HG02642 (cell line): ENCODE data around the gene CXCL14.
"Not testable (repeated sequence)": the region's sequence is repeated elsewhere in the genome, so short reads cannot be mapped to it uniquely, and the experiment has no call there.

ENCODE experiments used
- ATAC-seq: cut with Tn5 transposase; IDR thresholded peaks from one replicate; pipeline ENCODE4 v1.9.1; 2021; ENCODE audit warnings: mild to moderate bottlenecking; ENCODE audit not compliant: unreplicated experiment, poor library complexity

Gene CXCL14

GRCh38 chr5:135546912-135547311 is 31.9 kb downstream of the CXCL14 start:
- ATAC-seq, result no peak

GRCh38 chr5:135546101-135546500 is 32.7 kb downstream of the CXCL14 start:
- no peak for ATAC-seq

DNA sequence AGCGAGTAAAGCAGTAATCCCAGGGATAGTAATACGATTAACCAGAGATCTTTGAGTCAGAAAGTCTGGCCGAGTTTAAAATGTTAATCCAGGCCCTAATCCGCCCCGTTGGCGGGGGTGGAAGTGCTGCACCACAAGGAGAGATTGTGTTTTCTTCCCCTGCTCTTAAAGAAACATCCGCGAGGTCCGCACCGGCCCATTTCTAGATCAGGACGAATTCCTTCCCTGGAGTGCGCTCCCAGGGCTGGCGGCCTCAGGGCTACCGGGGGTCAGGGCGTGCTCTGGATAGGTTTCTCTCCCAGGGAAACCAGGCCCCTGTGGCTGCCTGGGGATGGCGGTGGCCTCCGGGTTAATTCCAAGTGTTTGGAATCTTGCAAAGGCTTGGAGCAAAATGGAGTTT is 33.7 kb downstream of the CXCL14 start:
- no peak for ATAC-seq

GRCh38 chr5:135543485-135544304 is 35.1 kb downstream of the CXCL14 start:
- ATAC-seq, result no peak

DNA sequence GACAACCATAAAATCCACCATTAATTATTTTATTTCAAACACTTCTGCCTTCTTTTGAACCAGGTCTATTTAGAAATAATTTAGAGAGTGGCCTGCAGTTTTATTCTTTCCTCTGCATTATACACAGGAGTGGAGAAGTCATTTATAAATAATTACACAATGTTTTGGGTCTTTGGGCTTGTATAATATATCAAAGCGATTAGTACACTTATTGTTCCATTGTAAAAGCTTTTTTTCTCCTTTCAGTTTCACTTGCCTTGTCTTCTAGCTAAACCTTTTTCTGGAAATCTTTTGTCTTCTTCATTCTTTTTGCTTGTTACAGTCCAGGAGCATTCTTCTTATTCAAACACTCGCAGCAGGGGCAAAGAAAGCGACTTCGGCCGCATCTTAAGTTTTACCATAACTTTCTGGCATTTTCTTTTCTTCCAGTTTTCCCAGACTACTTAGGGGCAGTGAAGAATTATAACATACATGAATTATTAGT is 35.7 kb downstream of the CXCL14 start:
- ATAC-seq, result no peak

- no peak for ATAC-seq
Observed at GRCh38 chr5:135541807-135542502, 36.8 kb downstream of the CXCL14 start.

- no peak for ATAC-seq
Observed at GRCh38 chr5:135539430-135540005, 39.3 kb downstream of the CXCL14 start.

GRCh38 chr5:135538261-135538660 is 40.5 kb downstream of the CXCL14 start:
- ATAC-seq, result no peak

- no peak for ATAC-seq
Observed at GRCh38 chr5:135537745-135538144, 41.0 kb downstream of the CXCL14 start.

GRCh38 chr5:135537271-135537670 is 41.5 kb downstream of the CXCL14 start:
- ATAC-seq, result no peak

DNA sequence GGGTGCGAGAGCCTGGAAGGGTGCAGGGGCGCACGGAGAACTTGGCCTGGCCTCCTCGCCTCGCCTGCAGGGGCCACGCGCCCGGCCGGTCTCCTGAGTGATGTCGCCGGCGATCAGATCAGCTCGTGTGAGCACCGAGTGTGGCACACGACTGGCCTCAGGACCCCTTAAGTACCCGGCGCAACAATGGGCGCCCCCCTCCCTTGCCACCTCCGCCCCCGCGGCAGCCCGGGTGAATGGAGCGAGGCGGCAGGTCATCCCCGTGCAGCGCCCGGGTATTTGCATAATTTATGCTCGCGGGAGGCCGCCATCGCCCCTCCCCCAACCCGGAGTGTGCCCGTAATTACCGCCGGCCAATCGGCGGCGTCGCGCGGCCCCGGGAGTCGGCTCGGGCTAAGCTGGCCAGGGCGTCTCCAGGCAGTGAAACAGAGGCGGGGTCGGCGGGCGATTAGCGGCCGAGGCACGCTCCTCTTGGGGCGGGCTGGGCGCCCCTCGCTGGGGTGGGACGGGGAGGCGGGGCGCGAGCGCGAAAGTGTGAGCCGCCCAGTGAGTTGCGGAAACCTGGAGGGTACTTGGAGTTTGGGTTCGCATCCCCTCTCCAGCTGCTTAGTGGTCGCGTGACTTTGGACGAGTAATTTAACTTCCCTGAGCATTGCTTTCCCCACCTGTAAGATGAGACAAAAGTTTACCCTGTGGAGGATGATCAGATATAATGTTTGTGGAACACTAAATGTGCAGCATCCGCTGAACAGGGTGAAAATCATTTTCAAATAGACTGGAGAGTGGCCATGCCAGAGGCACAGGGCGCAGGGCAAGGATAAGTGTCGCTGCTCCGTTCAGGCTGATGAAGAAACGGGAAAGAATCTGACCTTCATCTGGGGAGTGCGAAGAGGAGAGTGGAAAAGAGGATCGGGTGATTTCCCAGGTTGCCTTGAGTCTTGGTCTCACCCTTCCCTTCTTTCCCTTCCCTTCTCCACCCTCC is 42.7 kb downstream of the CXCL14 start, which contains the start of gene NEUROG1:
Gene NEUROG1 (minus strand): TSS at position 145 of the 982 bp plus-strand sequence. CDS start 274 bp downstream, outside the sequence.
- ATAC-seq, result no peak

DNA sequence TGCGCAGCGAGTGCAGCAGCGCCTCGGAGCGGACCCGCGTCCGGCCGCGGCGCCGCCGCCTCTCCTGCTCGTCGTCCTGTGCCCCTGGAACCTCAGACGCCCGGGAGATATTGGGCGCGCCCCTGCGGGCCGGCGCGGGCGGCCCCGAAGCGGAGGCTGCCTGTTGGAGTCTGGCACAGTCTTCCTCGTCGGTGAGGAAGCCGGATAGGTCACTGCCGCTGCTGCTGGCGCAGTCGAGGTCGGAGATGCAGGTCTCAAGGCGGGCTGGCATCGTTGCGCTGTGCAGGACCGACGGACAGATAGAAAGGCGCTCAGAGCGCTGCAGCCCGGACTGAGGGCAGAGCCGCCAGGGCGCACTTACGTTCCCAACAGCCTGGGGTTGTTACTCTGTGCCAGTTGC is 43.4 kb downstream of the CXCL14 start:
- ATAC-seq, result no peak

GRCh38 chr5:135534609-135535419 is 44.0 kb downstream of the CXCL14 start:
- ATAC-seq, result no peak

DNA sequence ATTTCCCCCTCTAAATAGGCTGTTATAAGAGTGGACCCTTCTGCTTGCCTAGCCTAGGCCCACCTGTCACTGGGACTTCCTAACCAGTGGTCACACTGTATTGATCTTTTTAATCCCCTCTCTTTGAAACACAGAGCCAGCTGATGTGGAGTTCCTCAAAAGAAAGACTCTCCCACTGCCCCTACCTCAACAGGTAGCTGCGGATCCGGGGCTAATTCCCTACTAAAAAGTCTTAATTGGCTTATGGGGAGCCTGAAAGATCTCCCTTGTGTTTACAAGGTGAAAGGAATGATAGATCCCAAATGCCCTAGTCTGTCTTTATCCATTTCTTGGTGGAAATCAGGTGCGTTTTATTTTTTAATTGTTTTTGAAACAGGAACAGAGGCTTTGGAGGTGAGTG is 45.0 kb downstream of the CXCL14 start:
- ATAC-seq, result no peak

DNA sequence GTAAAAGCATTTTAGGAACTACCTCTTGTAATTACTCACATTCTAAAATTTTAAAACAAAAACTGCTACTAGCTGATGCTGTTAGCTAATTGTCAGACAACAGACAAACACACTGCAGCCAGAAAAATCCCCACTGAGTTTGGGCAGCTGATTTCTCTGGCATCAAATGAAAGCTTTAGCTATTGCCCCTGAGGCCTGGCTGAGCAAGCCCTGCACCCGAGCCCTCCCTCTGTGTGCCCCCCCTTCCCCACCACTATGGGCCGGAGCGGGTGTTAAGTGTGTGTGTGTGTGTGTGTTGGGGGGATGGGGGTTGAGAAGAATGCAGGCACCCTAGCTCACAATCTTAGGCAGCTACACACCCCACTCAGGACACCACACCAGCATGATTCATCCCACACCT is 45.5 kb downstream of the CXCL14 start:
- ATAC-seq, result no peak

DNA sequence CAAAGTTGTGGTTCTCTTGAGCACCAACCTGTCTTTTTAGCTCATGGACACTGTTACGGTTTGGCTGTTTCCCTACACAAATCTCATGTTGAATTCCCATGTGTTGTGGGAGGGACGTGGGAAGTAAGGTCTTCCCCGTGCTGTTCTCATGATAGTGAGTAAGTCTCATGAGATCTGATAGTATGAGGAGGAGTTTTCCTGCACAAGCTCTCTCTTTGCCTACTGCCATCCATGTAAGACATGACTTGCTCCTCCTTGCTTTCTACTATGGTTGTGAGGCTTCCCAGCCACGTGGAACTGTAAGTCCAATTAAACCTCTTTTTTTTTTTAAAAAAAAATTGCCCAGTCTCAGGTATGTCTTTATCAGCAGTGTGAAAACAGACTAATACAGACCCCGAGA is 49.2 kb downstream of the CXCL14 start:
- ATAC-seq, result not testable (repeated sequence)

GRCh38 chr5:135526924-135527323 is 51.9 kb downstream of the CXCL14 start:
- no peak for ATAC-seq

DNA sequence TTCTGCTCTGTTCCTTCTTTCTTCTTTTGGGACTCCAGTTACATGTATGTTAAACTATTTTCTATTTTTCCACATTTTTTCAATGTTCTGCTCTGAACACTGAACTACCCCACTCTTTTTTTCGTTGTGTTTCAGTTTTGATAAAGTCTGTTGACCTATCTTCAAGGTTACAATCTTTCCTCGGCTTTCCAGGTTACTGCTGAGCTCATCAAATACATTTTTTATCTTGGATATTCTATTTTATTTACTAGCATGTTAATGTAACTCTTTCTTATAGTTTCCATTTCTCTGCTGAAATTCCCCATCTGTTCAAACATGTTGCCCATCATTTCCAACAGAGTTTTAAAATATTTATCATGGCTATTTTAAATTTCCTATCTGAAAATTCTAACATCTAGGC is 56.8 kb downstream of the CXCL14 start:
- no peak for ATAC-seq
